Stomach smooth muscle (tissue), 2 donors: ENCODE measurements around the gene FBXL20.
A peak's percentile ranks its signal among the peaks of the same experiment; 100 is the strongest.

ENCODE experiments used
- H3K27ac ChIP-seq: one replicate; pipeline ENCODE4 v1.7.0; 2013; ENCODE audit warnings: mild to moderate bottlenecking, low read length, inconsistent platforms
- H3K27me3 ChIP-seq, 2 donors: one replicate each; pipeline ENCODE4 v1.7.0; 2013; ENCODE audit warnings: low read length in 2 of 2; ENCODE audit not compliant: insufficient read depth in 2 of 2, control insufficient read depth in 1 of 2
- H3K36me3 ChIP-seq, 2 donors: one replicate each; pipeline ENCODE4 v1.7.0; 2013; ENCODE audit warnings: low read length in 2 of 2; ENCODE audit not compliant: control insufficient read depth in 2 of 2, insufficient read depth in 2 of 2
- H3K4me1 ChIP-seq: one replicate; pipeline ENCODE4 v1.7.0; 2013; ENCODE audit warnings: low read length; ENCODE audit not compliant: control insufficient read depth, insufficient read depth
- H3K4me3 ChIP-seq, 2 donors: one replicate each; pipeline ENCODE4 v1.7.0; 2013; ENCODE audit warnings: low read length in 2 of 2
- H3K9ac ChIP-seq, 2 donors: one replicate each; pipeline ENCODE4 v1.7.0; 2013; ENCODE audit warnings: low read length in 2 of 2, mild to moderate bottlenecking in 1 of 2
- H3K9me3 ChIP-seq, 2 donors: one replicate each; pipeline ENCODE4 v1.7.0; 2013; ENCODE audit warnings: low read length in 2 of 2; ENCODE audit not compliant: control insufficient read depth in 2 of 2
- donor health status: healthy.
- donor health status: Pancreatic carcinoma.

FBXL20 gene

GRCh38 chr17:39225959-39226683 lies 175.3 kb downstream of the FBXL20 start:
- H3K36me3 ChIP-seq: no peaks in the 10 kb centered on the region
- no peaks in the 10 kb centered on the region for H3K9me3 ChIP-seq
- peak overlapping the region; percentile 59 to 66 for H3K4me3 ChIP-seq
- H3K27ac ChIP-seq: no peak overlapping the region
- peaks cover 24 to 45% of the 10 kb centered on the region in 2 donors for H3K27me3 ChIP-seq
- H3K4me1 ChIP-seq: peaks cover 17% of the 10 kb centered on the region
- peak overlapping the region in 1 of 2 donors; percentile 47 for H3K9ac ChIP-seq

DNA sequence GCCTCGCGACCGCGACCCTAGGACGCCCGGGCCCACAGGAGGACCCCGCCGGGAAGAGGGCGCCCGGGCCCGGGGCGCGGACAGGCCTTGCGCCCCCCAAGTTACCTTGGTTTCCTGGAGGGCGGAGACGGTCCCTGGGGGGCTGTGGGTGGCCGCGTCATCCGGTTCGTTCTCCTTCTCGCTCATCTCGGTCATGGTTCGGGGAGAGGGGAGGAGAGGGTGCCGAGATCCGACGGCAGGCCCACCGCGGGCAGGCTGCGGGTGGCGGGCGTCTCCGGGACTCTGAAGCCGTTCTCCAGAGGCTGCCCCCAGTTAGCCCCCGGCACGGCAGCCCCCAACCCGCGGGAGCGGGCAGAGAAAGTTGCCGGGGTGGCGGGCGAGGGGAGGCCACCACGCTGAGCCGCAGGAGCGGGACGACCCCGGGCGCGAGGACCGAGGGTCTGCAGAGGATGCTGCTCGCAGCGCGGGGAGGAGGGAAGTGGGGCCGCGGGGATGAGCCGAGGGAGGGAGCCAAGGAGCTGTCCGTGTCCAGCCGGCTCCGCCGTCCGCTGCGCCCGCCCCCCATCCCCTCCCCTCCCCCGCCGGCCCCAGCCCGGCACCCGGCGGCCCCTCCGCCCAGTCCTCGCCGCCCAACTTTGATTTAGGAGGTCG lies 176.0 kb downstream of the FBXL20 start, which contains the start of gene STAC2:
STAC2 (minus strand) TSS at position 638 of the 651 bp plus-strand sequence; CDS start at position 195, 443 bp downstream.
- Histone ChIP-seq H3K9ac (peak within 1 kb of the TSS in 1 of 2 donors; percentile 47), H3K27me3 (peaks cover 20 to 43% of the 10 kb centered on the region in 2 donors), H3K36me3 (no peaks in the 10 kb centered on the region), H3K4me1 (peaks cover 16% of the 10 kb centered on the region), H3K27ac (no peak within 1 kb of the TSS), H3K4me3 (peak within 1 kb of the TSS; percentile 59 to 66), H3K9me3 (no peaks in the 10 kb centered on the region)

DNA sequence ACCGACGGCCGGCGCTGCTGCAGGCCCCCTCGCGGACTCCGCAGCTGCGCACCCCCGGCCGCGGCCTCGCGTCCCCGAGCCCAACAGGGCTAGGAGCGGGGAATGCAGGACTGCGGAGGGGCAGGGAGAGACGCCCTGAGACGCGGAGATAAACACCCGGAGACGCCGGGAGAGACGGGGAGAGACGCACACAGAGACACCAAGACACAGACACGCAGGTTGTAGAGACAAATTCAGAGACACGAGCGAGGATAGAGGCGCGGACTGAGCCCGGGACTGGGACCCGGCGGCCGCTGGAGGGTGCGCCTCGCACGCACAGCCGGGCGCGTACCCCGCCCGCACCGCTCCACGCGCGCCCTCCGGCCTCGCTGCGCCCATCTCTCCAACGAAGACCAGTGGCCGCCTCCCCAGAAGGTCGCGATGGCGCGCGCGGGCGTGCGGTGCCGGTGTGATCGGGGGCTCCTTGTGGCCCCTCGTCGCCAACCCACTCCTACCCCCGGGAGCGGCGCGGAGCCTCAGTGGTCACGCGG lies 176.6 kb downstream of the FBXL20 start:
- no peak overlapping the region for H3K27ac ChIP-seq
- H3K9me3 ChIP-seq: no peaks in the 10 kb centered on the region
- no peaks in the 10 kb centered on the region for H3K36me3 ChIP-seq
- peak overlapping the region in 1 of 2 donors; percentile 66 for H3K4me3 ChIP-seq
- H3K9ac ChIP-seq: no peak overlapping the region
- peaks cover 16% of the 10 kb centered on the region for H3K4me1 ChIP-seq
- peaks cover 20 to 43% of the 10 kb centered on the region in 2 donors for H3K27me3 ChIP-seq

- Histone ChIP-seq H3K9me3 (no peaks in the 10 kb centered on the region), H3K27ac (no peak overlapping the region), H3K9ac (no peak overlapping the region), H3K27me3 (peaks cover 17 to 38% of the 10 kb centered on the region in 2 donors), H3K4me3 (peak overlapping the region in 1 of 2 donors; percentile 66), H3K4me1 (peaks cover 16% of the 10 kb centered on the region), H3K36me3 (no peaks in the 10 kb centered on the region)
These were observed 177.3 kb downstream of the FBXL20 start for GRCh38 chr17:39223907-39224777.

- H3K27me3 ChIP-seq: peaks cover 14 to 36% of the 10 kb centered on the region in 2 donors
- no peak overlapping the region for H3K4me3 ChIP-seq
- H3K4me1 ChIP-seq: peaks cover 16% of the 10 kb centered on the region
- H3K27ac ChIP-seq: no peak overlapping the region
- no peaks in the 10 kb centered on the region for H3K9me3 ChIP-seq
- no peak overlapping the region for H3K9ac ChIP-seq
- H3K36me3 ChIP-seq: no peaks in the 10 kb centered on the region
These were observed 178.3 kb downstream of the FBXL20 start for GRCh38 chr17:39222866-39223834.

GRCh38 chr17:39222151-39222550 lies 179.3 kb downstream of the FBXL20 start:
- Histone ChIP-seq H3K9ac (no peak overlapping the region), H3K9me3 (no peaks in the 10 kb centered on the region), H3K4me3 (no peak overlapping the region), H3K27ac (no peak overlapping the region), H3K27me3 (peaks cover 8 to 27% of the 10 kb centered on the region in 2 donors), H3K36me3 (no peaks in the 10 kb centered on the region), H3K4me1 (peaks cover 16% of the 10 kb centered on the region)

- Histone ChIP-seq H3K9me3 (no peaks in the 10 kb centered on the region), H3K27me3 (peaks cover 8 to 24% of the 10 kb centered on the region in 2 donors), H3K27ac (no peak overlapping the region), H3K4me1 (peaks cover 16% of the 10 kb centered on the region), H3K36me3 (no peaks in the 10 kb centered on the region), H3K9ac (no peak overlapping the region), H3K4me3 (no peak overlapping the region)
These were observed 179.9 kb downstream of the FBXL20 start for GRCh38 chr17:39221572-39221971.

- Histone ChIP-seq H3K36me3 (no peaks in the 10 kb centered on the region), H3K27ac (no peak overlapping the region), H3K27me3 (peaks cover 5 to 7% of the 10 kb centered on the region in 2 donors), H3K9ac (no peak overlapping the region), H3K4me1 (peaks cover 2% of the 10 kb centered on the region), H3K4me3 (no peak overlapping the region), H3K9me3 (no peaks in the 10 kb centered on the region)
These were observed 181.7 kb downstream of the FBXL20 start for GRCh38 chr17:39219647-39220154.

GRCh38 chr17:39218906-39219305 lies 182.5 kb downstream of the FBXL20 start:
- Histone ChIP-seq H3K36me3 (no peaks in the 10 kb centered on the region), H3K4me3 (no peak overlapping the region), H3K27me3 (peaks cover 3% of the 10 kb centered on the region in 2 donors), H3K9me3 (no peaks in the 10 kb centered on the region), H3K27ac (no peak overlapping the region), H3K4me1 (no peaks in the 10 kb centered on the region), H3K9ac (no peak overlapping the region)
